Hepatocyte (in vitro differentiated cells): ENCODE results near the gene GLUL. TPM values are rescaled to one million over a fixed set of nuclear protein-coding genes. Genes with fewer than 3 reads are reported as not detected.
A peak's percentile ranks its signal among the peaks of the same experiment; 100 is the strongest.
"Not testable (repeated sequence)": the region's sequence is repeated elsewhere in the genome, so short reads cannot be mapped to it uniquely, and the experiment has no call there.

Source experiments
- DNase-seq: peaks from one replicate; pipeline ENCODE4 v3.0.0-alpha.2; 2016; ENCODE audit warnings: low spot score
- H2AFZ ChIP-seq: fragments of 200-600 bp; sonication (generic); 2 replicates; pipeline ENCODE4 v1.6.0; 2016; ENCODE audit warnings: antibody characterized with exemption, mild to moderate bottlenecking
- H3K27ac ChIP-seq: fragments of 200-600 bp; sonication (generic); 2 replicates; pipeline ENCODE4 v1.5.1; 2016; ENCODE audit warnings: mild to moderate bottlenecking
- H3K27me3 ChIP-seq: fragments of 200-600 bp; sonication (generic); 2 replicates; pipeline ENCODE4 v1.6.1; 2016
- H3K36me3 ChIP-seq: fragments of 200-600 bp; sonication (generic); replicated peaks from 2 replicates; pipeline ENCODE4 v1.5.1; 2016; ENCODE audit warnings: low read depth; ENCODE audit not compliant: insufficient read depth
- H3K4me1 ChIP-seq: fragments of 200-600 bp; sonication (generic); 2 replicates; pipeline ENCODE4 v1.5.1; 2016; ENCODE audit warnings: mild to moderate bottlenecking, moderate library complexity; ENCODE audit not compliant: insufficient read depth
- H3K4me2 ChIP-seq: fragments of 200-600 bp; sonication (generic); 2 replicates; pipeline ENCODE4 v1.6.0; 2016
- H3K4me3 ChIP-seq: fragments of 200-600 bp; sonication (generic); 2 replicates; pipeline ENCODE4 v1.5.1; 2016; ENCODE audit warnings: mild to moderate bottlenecking
- H3K79me2 ChIP-seq: fragments of 200-600 bp; sonication (generic); 2 replicates; pipeline ENCODE4 v1.6.0; 2017; ENCODE audit warnings: mild to moderate bottlenecking
- H3K9me2 ChIP-seq: fragments of 200-600 bp; sonication (generic); replicated peaks from 2 replicates; pipeline ENCODE4 v1.6.0; 2017; ENCODE audit warnings: mild to moderate bottlenecking; ENCODE audit not compliant: insufficient read depth
- H3K9me3 ChIP-seq: fragments of 200-600 bp; sonication (generic); 2 replicates; pipeline ENCODE4 v1.5.1; 2016; ENCODE audit warnings: low read depth, mild to moderate bottlenecking
- H4K20me1 ChIP-seq: fragments of 200-600 bp; sonication (generic); 2 replicates; pipeline ENCODE4 v1.6.0; 2016; ENCODE audit warnings: mild to moderate bottlenecking; ENCODE audit not compliant: insufficient read depth, poor library complexity, severe bottlenecking
- EZH2 ChIP-seq: fragments of 200-600 bp; sonication (generic); IDR thresholded peaks from 2 replicates; pipeline ENCODE4 v1.6.1; 2016; ENCODE audit warnings: antibody characterized with exemption, mild to moderate bottlenecking, borderline replicate concordance
- EZH2phosphoT487 ChIP-seq: fragments of 200-600 bp; sonication (generic); IDR thresholded peaks from one replicate; pipeline ENCODE4 v1.6.1; 2018; ENCODE audit warnings: antibody characterized with exemption, mild to moderate bottlenecking, low read depth, moderate library complexity; ENCODE audit not compliant: unreplicated experiment, severe bottlenecking
- WGBS: methylation state at CpG from one replicate; pipeline ENCODE4 v1.1.6; 2016; ENCODE audit warnings: low lambda C conversion rate; ENCODE audit errors: missing lambda C conversion rate; 5-methylcytosine and 5-hydroxymethylcytosine counted together
- polyA plus RNA-seq: library from polyadenylated mRNA; unstranded; fragments of >200 nt; fragmentation: Nextera tagmentation; extraction: Ambion mirVana; gene quantifications from 2 replicates; pipeline ENCODE4 v1.2.1, GENCODE V29; 2016
- total RNA-seq: library from RNA; depleted of rRNA; stranded (reverse); fragments of >200 nt; gene quantifications from 2 replicates; pipeline ENCODE4 v1.2.3, GENCODE V29; 2014
- TF ChIP-seq, protein P1 (sequence below): fragments of 200-600 bp; sonication (generic); IDR thresholded peaks from 2 replicates; pipeline ENCODE4 v1.5.1; 2016; ENCODE audit warnings: antibody characterized with exemption, mild to moderate bottlenecking; ENCODE audit not compliant: poor library complexity

Gene GLUL
- total and polyA plus RNA-seq, 2 experiments from 2014 or later, result 747 to 846 TPM

DNA sequence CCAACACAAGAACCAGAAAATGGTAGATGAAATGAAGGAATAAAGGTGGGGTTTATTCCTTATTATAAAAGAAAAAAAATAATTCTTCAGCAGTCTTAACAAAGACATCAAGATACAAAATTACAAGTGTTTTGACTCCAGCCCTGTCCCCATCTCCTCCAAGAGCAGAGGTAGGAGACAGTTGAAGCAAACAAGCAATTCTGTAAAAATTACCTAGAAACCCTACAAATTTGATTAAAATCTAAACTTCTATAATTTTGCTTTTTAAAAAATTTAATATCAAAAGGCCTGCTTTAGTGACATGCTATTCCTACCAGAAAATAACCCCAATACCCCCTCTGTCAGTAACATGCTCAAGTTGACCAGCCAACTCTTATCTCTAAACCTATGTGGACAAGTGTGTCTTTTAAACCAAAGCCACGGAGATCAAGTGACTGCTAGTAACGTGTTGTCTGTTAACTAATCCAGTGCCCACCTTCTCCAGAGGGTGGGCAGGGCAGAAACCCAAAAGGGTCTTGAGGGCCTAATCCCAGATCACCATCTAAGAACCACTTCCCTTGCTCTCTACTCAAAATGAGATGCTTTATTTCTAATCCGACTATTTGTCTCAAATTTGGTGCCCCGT lies 8.4 kb downstream of the GLUL start:
- Histone ChIP-seq H3K4me1 (peaks cover 8% of the 10 kb centered on the region), H3K79me2 (peaks cover 28% of the 10 kb centered on the region), H3K9me2 (no peaks in the 10 kb centered on the region), H3K4me3 (no peak overlapping the region), H3K27me3 (no peaks in the 10 kb centered on the region), H4K20me1 (peaks cover 36% of the 10 kb centered on the region), H3K27ac (peak overlapping the region; percentile 6), H3K9me3 (no peaks in the 10 kb centered on the region), H3K4me2 (no peak overlapping the region), H3K36me3 (peaks cover 10% of the 10 kb centered on the region), H2AFZ (no peak overlapping the region)
- no peak for DNase-seq
- WGBS, result 85% methylated on average over 4 of the region's 4 CpGs
- TF ChIP-seq, protein P1, sequence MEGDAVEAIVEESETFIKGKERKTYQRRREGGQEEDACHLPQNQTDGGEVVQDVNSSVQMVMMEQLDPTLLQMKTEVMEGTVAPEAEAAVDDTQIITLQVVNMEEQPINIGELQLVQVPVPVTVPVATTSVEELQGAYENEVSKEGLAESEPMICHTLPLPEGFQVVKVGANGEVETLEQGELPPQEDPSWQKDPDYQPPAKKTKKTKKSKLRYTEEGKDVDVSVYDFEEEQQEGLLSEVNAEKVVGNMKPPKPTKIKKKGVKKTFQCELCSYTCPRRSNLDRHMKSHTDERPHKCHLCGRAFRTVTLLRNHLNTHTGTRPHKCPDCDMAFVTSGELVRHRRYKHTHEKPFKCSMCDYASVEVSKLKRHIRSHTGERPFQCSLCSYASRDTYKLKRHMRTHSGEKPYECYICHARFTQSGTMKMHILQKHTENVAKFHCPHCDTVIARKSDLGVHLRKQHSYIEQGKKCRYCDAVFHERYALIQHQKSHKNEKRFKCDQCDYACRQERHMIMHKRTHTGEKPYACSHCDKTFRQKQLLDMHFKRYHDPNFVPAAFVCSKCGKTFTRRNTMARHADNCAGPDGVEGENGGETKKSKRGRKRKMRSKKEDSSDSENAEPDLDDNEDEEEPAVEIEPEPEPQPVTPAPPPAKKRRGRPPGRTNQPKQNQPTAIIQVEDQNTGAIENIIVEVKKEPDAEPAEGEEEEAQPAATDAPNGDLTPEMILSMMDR, result no peak
- TF ChIP-seq EZH2phosphoT487, result no peak
- no peak for TF ChIP-seq EZH2

DNA sequence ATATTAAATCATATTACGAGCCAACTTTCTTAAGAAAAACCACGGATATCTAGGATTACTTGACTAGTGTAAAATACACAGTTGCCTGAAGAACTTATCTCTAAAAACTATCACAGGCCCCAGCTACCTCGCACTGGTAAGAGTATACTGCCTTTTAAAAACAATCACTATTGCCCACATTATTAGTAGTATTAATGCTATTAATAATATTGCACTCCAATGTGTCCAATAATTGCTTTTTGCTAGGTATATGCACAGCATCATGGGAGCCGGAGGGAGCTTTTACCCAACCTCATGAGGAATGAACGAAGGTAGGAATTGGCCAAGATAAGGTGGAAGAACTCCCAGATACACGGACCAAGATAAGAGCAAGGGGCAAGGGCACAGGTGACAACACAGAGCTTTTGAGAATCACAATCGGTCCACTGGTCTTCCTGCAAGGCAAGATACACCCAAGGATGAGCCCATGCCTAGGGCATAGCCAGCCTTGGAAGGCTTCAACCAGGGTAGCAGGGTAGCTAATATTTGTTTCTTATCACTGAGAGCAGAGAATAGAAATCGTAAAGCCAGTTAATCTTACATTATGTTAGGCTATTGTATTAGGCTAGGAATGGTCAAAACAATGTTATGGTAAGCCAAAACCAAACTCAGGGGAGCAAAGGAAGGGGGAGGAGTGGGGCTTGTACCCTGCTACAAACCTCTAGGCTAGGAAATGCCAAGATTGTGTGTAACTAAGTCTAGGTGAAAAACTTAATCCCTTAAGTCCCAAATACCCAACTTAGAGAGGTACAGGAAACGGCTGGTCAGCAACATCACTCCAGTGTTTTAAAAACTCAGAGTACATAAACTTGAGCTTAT lies 9.4 kb downstream of the GLUL start:
- no peaks in the 10 kb centered on the region for H3K9me2 ChIP-seq
- peak overlapping the region; percentile 6 for H3K27ac ChIP-seq
- H3K4me3 ChIP-seq, result no peak overlapping the region
- DNase-seq, result no peak
- peaks cover 10% of the 10 kb centered on the region for H3K36me3 ChIP-seq
- H2AFZ ChIP-seq, result no peak overlapping the region
- no peak overlapping the region for H3K4me2 ChIP-seq
- WGBS, result 73% methylated on average over 9 of the region's 9 CpGs
- H3K79me2 ChIP-seq, result peaks cover 19% of the 10 kb centered on the region
- H4K20me1 ChIP-seq, result peaks cover 26% of the 10 kb centered on the region
- no peaks in the 10 kb centered on the region for H3K27me3 ChIP-seq
- no peaks in the 10 kb centered on the region for H3K9me3 ChIP-seq
- H3K4me1 ChIP-seq, result no peaks in the 10 kb centered on the region
- no peak for TF ChIP-seq EZH2phosphoT487
- no peak for TF ChIP-seq EZH2
- TF ChIP-seq, protein P1, result no peak

DNA sequence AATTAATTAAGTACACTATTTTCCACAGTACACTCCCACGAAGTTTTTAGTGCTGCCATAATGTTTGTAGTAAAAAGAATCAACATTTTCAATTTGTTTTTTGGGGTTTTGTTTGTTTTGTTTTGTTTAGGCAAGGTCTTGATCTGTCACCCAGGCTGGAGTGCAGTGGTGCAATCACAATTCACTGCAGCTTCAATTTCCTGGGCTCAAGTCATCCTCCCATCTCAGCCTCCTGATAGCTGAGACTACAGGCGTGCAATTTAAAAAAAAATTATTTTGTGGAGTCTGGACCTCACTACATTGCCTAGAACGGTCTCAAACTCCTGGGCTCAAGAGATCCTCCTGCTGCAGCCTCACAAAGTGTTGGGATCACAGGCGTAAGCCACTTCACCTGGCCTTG lies 11.4 kb downstream of the GLUL start:
- Histone ChIP-seq H3K36me3 (no peaks in the 10 kb centered on the region), H3K4me2 (no peak overlapping the region), H3K9me3 (no peaks in the 10 kb centered on the region), H3K4me3 (no peak overlapping the region), H3K4me1 (no peaks in the 10 kb centered on the region), H3K79me2 (no peaks in the 10 kb centered on the region), H3K27ac (no peak overlapping the region), H4K20me1 (peaks cover 13% of the 10 kb centered on the region), H2AFZ (no peak overlapping the region), H3K9me2 (no peaks in the 10 kb centered on the region), H3K27me3 (no peaks in the 10 kb centered on the region)
- WGBS, result 77% methylated on average over 4 of the region's 4 CpGs
- TF ChIP-seq, protein P1, result no peak
- no peak for TF ChIP-seq EZH2phosphoT487
- TF ChIP-seq EZH2, result no peak
- no peak for DNase-seq

DNA sequence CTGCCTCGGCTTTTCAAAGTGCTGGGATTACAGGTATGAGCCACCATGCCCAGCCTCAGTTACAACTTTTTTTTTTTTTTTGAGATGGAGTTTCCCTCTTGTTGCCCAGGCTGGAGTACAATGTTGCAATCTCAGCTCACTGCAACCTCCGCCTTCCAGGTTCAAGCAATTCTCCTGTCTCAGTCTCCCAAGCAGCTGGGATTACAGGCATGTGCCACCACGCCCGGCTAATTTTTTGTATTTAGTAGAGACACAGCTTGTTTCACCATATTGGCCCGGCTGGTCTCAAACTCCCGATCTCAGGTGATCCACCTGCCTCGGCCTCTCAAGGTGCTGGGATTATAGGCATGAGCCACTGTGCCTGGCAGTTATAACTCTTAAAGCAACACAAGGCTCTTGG lies 11.8 kb downstream of the GLUL start:
- H3K9me2 ChIP-seq, H2AFZ ChIP-seq, H3K4me1 ChIP-seq, H3K27ac ChIP-seq, H3K4me3 ChIP-seq, H3K79me2 ChIP-seq, H3K9me3 ChIP-seq, H3K27me3 ChIP-seq, H3K36me3 ChIP-seq, DNase-seq, H3K4me2 ChIP-seq: not testable (repeated sequence)
- H4K20me1 ChIP-seq, result peaks cover 10% of the 10 kb centered on the region
- 92% methylated on average over 7 of the region's 7 CpGs for WGBS
